ENCODE measurements around the gene PALD1. TPM values are rescaled to one million over a fixed set of nuclear protein-coding genes. Genes with fewer than 3 reads are reported as not detected.

Gene PALD1
- total RNA-seq, 3 donors from 2014 or later (not counting 1 experiment from before 2014, with no cell fraction given): 0.21 TPM; not detected in 2

GRCh38 chr10:70592746-70593512 lies 114.4 kb downstream of the PALD1 start:
- Mint-ChIP-seq H3K27ac (peak overlapping the region; percentile 95 to 97), H3K27me3 (ENCODE audit: low read depth in 2 of 2) (no peaks in the 10 kb centered on the region), H3K4me1 (peaks cover 88 to 97% of the 10 kb centered on the region in 2 donors), H3K36me3 (peaks cover 13% of the 10 kb centered on the region), H3K4me3 (peak overlapping the region; percentile 26), H3K9me3 (no peaks in the 10 kb centered on the region)
- Histone ChIP-seq H3K9me3 (ENCODE audit: control insufficient read depth, insufficient read depth, low read length) (no peaks in the 10 kb centered on the region), H3K36me3 (ENCODE audit: control insufficient read depth, insufficient read depth, low read length) (peaks cover 25% of the 10 kb centered on the region), H3K27me3 (ENCODE audit: control insufficient read depth, insufficient read depth, low read length) (no peaks in the 10 kb centered on the region), H3K4me1 (ENCODE audit: control insufficient read depth, insufficient read depth, low read length) (peaks cover 68% of the 10 kb centered on the region), H3K27ac (ENCODE audit: low read length) (no peak overlapping the region), H3K4me3 (ENCODE audit: low read length) (no peak overlapping the region)
- intact Hi-C loops (cut with micrococcal nuclease): no loop called here
- TF ChIP-seq, protein P1, sequence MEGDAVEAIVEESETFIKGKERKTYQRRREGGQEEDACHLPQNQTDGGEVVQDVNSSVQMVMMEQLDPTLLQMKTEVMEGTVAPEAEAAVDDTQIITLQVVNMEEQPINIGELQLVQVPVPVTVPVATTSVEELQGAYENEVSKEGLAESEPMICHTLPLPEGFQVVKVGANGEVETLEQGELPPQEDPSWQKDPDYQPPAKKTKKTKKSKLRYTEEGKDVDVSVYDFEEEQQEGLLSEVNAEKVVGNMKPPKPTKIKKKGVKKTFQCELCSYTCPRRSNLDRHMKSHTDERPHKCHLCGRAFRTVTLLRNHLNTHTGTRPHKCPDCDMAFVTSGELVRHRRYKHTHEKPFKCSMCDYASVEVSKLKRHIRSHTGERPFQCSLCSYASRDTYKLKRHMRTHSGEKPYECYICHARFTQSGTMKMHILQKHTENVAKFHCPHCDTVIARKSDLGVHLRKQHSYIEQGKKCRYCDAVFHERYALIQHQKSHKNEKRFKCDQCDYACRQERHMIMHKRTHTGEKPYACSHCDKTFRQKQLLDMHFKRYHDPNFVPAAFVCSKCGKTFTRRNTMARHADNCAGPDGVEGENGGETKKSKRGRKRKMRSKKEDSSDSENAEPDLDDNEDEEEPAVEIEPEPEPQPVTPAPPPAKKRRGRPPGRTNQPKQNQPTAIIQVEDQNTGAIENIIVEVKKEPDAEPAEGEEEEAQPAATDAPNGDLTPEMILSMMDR (IDR thresholded peaks at IDR 0.05): no peak
- ATAC-seq (peak in 1 of 3 donors; percentile 5), DNase-seq (no peak)
- 37% methylated on average over 12 of the region's 16 CpGs for WGBS (ENCODE audit: insufficient coverage)

DNA sequence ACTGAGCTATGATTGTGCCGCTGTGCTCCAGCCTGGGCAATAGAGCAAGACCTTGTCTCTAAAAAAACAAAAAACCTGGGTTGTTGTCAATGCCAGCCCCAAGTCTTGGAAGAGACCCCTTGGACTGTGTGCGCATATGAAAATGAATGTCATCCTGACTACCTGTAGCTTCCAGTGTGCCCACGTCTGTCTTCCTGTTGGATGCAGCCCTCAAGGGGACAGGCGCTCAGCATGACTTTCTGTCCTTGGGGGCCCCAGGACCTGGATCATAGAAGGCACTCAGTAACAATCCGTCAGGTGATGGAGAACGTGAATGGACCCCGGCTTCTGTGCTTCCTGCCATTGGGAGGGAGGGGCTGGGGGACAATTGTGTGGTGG lies 114.9 kb downstream of the PALD1 start:
- no peaks in the 10 kb centered on the region for H3K27me3 ChIP-seq (ENCODE audit: control insufficient read depth, insufficient read depth, low read length)
- no peak overlapping the region for H3K27ac ChIP-seq (ENCODE audit: low read length)
- 86% methylated on average over 7 of the region's 7 CpGs for WGBS (ENCODE audit: insufficient coverage)
- Mint-ChIP-seq H3K9me3 (no peaks in the 10 kb centered on the region), H3K4me1 (peaks cover 85 to 97% of the 10 kb centered on the region in 2 donors), H3K27ac (peak overlapping the region; percentile 95 to 97), H3K4me3 (no peak overlapping the region), H3K27me3 (ENCODE audit: low read depth in 2 of 2) (no peaks in the 10 kb centered on the region), H3K36me3 (peaks cover 13% of the 10 kb centered on the region)
- peaks cover 74% of the 10 kb centered on the region for H3K4me1 ChIP-seq (ENCODE audit: control insufficient read depth, insufficient read depth, low read length)
- DNase-seq (no peak), ATAC-seq (no peak)
- no peaks in the 10 kb centered on the region for H3K9me3 ChIP-seq (ENCODE audit: control insufficient read depth, insufficient read depth, low read length)
- TF ChIP-seq, protein P1 (IDR thresholded peaks at IDR 0.05): no peak
- H3K4me3 ChIP-seq (ENCODE audit: low read length): no peak overlapping the region
- intact Hi-C loops (cut with micrococcal nuclease): no loop called here
- peaks cover 30% of the 10 kb centered on the region for H3K36me3 ChIP-seq (ENCODE audit: control insufficient read depth, insufficient read depth, low read length)

DNA sequence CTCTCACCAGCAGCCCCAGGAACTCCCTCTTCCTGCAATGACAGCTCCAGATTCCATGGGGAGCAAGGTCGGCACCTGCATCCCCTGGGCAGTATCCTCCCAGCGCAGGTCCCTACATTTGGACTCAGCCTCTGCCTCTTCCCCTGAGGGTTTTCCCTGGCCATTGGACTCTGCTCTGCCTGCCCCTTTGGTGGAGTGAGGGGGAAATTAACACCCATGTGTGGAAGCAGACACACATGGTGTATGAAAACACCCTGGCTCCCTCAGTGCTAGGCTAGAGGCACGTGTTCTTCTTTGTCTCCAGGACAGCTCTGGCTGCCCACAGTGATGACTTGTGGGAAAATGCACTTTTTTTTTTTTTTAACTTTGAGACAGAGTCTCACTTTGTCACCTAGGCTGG lies 115.6 kb downstream of the PALD1 start:
- H3K4me3 ChIP-seq (ENCODE audit: low read length): no peak overlapping the region
- no peaks in the 10 kb centered on the region for H3K27me3 Mint-ChIP-seq (ENCODE audit: low read depth in 2 of 2)
- H3K36me3 Mint-ChIP-seq: peaks cover 17% of the 10 kb centered on the region
- TF ChIP-seq, protein P1 (IDR thresholded peaks at IDR 0.05): no peak
- H3K4me1 Mint-ChIP-seq: peaks cover 86 to 97% of the 10 kb centered on the region in 2 donors
- peak; percentile 55 to 63 (median 59) for ATAC-seq
- peak overlapping the region; percentile 100 for H3K4me3 Mint-ChIP-seq
- H3K9me3 ChIP-seq (ENCODE audit: control insufficient read depth, insufficient read depth, low read length): no peaks in the 10 kb centered on the region
- H3K36me3 ChIP-seq (ENCODE audit: control insufficient read depth, insufficient read depth, low read length): peaks cover 37% of the 10 kb centered on the region
- 64% methylated on average over 3 of the region's 3 CpGs for WGBS (ENCODE audit: insufficient coverage)
- DNase-seq: peak in 1 of 2 donors; percentile 23
- intact Hi-C loops (cut with micrococcal nuclease): no loop called here
- peak overlapping the region; percentile 26 for H3K27ac ChIP-seq (ENCODE audit: low read length)
- H3K27ac Mint-ChIP-seq: peak overlapping the region; percentile 95 to 97
- H3K4me1 ChIP-seq (ENCODE audit: control insufficient read depth, insufficient read depth, low read length): peaks cover 81% of the 10 kb centered on the region
- no peaks in the 10 kb centered on the region for H3K27me3 ChIP-seq (ENCODE audit: control insufficient read depth, insufficient read depth, low read length)
- no peaks in the 10 kb centered on the region for H3K9me3 Mint-ChIP-seq

Measured in natural killer cell (primary cell).